Fibroblast of peridontal ligament (primary cell): ENCODE measurements around the gene IL4R.
"Not testable (repeated sequence)": the region's sequence is repeated elsewhere in the genome, so short reads cannot be mapped to it uniquely, and the experiment has no call there.

Experiments used
- DNase-seq: peaks from one replicate; pipeline ENCODE4 v3.0.0-alpha.2; 2010; ENCODE audit errors: extremely low read depth

Gene IL4R

GRCh38 chr16:27288313-27288712 lies 25.5 kb upstream of the IL4R start:
- not testable (repeated sequence) for DNase-seq

- DNase-seq: peak; percentile 39
Measured at GRCh38 chr16:27289669-27290068, 24.1 kb upstream of the IL4R start.

GRCh38 chr16:27290562-27290961 lies 23.2 kb upstream of the IL4R start:
- no peak for DNase-seq

GRCh38 chr16:27291106-27291505 lies 22.7 kb upstream of the IL4R start:
- DNase-seq: no peak

- no peak for DNase-seq
Measured at GRCh38 chr16:27291722-27292240, 22.0 kb upstream of the IL4R start.

- DNase-seq: no peak
Measured at GRCh38 chr16:27293343-27293742, 20.4 kb upstream of the IL4R start.

- no peak for DNase-seq
Measured at GRCh38 chr16:27298132-27298531, 15.6 kb upstream of the IL4R start.

- no peak for DNase-seq
Measured at GRCh38 chr16:27301236-27301861, 12.4 kb upstream of the IL4R start.

- no peak for DNase-seq
Measured at GRCh38 chr16:27302126-27302525, 11.6 kb upstream of the IL4R start.

- DNase-seq: no peak
Measured at GRCh38 chr16:27303256-27304100, 10.3 kb upstream of the IL4R start.

- DNase-seq: no peak
Measured at GRCh38 chr16:27304102-27304501, 9.7 kb upstream of the IL4R start.

- DNase-seq: peak; percentile 68
Measured at GRCh38 chr16:27304881-27305745, 8.7 kb upstream of the IL4R start.

GRCh38 chr16:27305839-27306442 lies 7.8 kb upstream of the IL4R start:
- DNase-seq: no peak

GRCh38 chr16:27308792-27309191 lies 5.0 kb upstream of the IL4R start:
- DNase-seq: no peak

GRCh38 chr16:27310576-27311447 lies 3.0 kb upstream of the IL4R start:
- no peak for DNase-seq

GRCh38 chr16:27311448-27311830 lies 2.3 kb upstream of the IL4R start:
- no peak for DNase-seq

GRCh38 chr16:27311897-27312303 lies 1.9 kb upstream of the IL4R start:
- no peak for DNase-seq

GRCh38 chr16:27312580-27313421 lies 973 bp upstream of the IL4R start:
- no peak for DNase-seq

- DNase-seq: peak; percentile 98
Measured at GRCh38 chr16:27314161-27314723, 468 bp downstream of the IL4R start.

GRCh38 chr16:27314986-27315332 lies 1.2 kb downstream of the IL4R start:
- DNase-seq: no peak
